HCT116 (cell line): ENCODE data around the gene USP16. TPM values are rescaled to one million over a fixed set of nuclear protein-coding genes. Genes with fewer than 3 reads are reported as not detected.

Source experiments
- ATAC-seq: fragments of 200-7000 bp; cut with Tn5 transposase; 2 replicates; pipeline ENCODE4 v1.9.1; 2020; ENCODE audit warnings: mild to moderate bottlenecking, moderate library complexity
- BruUV-seq: library from RNA; stranded (reverse); fragments of 400-500 nt; replicated peaks from 2 replicates; lab custom pipeline; 2021; lab: Mats Ljungman, UMichigan
- CTCF ChIA-PET: fragments of 300-600 bp; sonication (Branson Sonifier 250); formaldehyde crosslinking; loops from one replicate; lab custom pipeline; 2021; ENCODE audit warnings: antibody characterized with exemption; lab: Charles Lee
- POLR2A ChIA-PET: fragments of 300-600, 350-600 bp; sonication (Branson Sonifier 250); formaldehyde crosslinking; loops from one replicate; lab custom pipeline; 2021; ENCODE audit warnings: antibody characterized with exemption; lab: Charles Lee
- RAD21 ChIA-PET, 2 experiments: fragments of 300-600 bp; sonication (Branson Sonifier 250); formaldehyde crosslinking; loops; one replicate each; lab custom pipeline; 2023; ENCODE audit warnings: low total read pairs in 2 of 2; ENCODE audit not compliant: uncharacterized antibody in 2 of 2, unreplicated experiment in 2 of 2, low non-redundant PET in 1 of 2; lab: Charles Lee
- DNase-seq: peaks from one replicate; pipeline ENCODE4 v3.0.0-alpha.2; 2010; ENCODE audit warnings: low read depth, low spot score
- H2AFZ ChIP-seq: fragments of 200-600 bp; shearing (Covaris generic), sonication (generic); 2 replicates; pipeline ENCODE4 v1.6.1; 2017; ENCODE audit warnings: low read depth, mixed run types, mixed read lengths, antibody characterized with exemption, low read length; ENCODE audit not compliant: poor library complexity, severe bottlenecking
- H3K27ac ChIP-seq: 2 replicates; pipeline ENCODE4 v1.5.1; 2012; ENCODE audit warnings: low read depth, low read length
- H3K27me3 ChIP-seq: fragments of 200-600 bp; sonication (generic); 2 replicates; pipeline ENCODE4 v1.6.1; 2016; ENCODE audit warnings: mixed run types, low read length, mixed read lengths; ENCODE audit not compliant: insufficient read depth
- H3K36me3 ChIP-seq, 2 experiments: fragments of 200-500 bp in 1 of 2; fragments of 200-600 bp in 1 of 2; sonication (Bioruptor generic) in 1 of 2; sonication (generic) in 1 of 2; 2 replicates each; pipeline versions ENCODE4 v1.5.1 to v1.6.1; 2014 to 2016; ENCODE audit warnings: low read length in 2 of 2, inconsistent platforms in 1 of 2, mixed read lengths in 1 of 2, mixed run types in 1 of 2; ENCODE audit not compliant: insufficient read depth in 2 of 2, control insufficient read depth in 1 of 2
- H3K4me1 ChIP-seq, 2 experiments: fragments of 200-600 bp in 1 of 2; sonication (generic) in 1 of 2; 2 replicates each; pipeline versions ENCODE4 v1.5.1 to v1.6.1; 2012 to 2017; ENCODE audit warnings: low read length in 2 of 2, inconsistent platforms in 1 of 2, mild to moderate bottlenecking in 1 of 2, mixed read lengths in 1 of 2, mixed run types in 1 of 2, moderate library complexity in 1 of 2; ENCODE audit not compliant: insufficient read depth in 2 of 2, control insufficient read depth in 1 of 2
- H3K4me2 ChIP-seq: fragments of 200-600 bp; sonication (generic); 2 replicates; pipeline ENCODE4 v1.6.1; 2017; ENCODE audit warnings: mixed run types, low read length, mixed read lengths
- H3K4me3 ChIP-seq, 2 experiments: fragments of 200-600 bp in 1 of 2; sonication (generic) in 1 of 2; replicated peaks in 1 of 2; 2 replicates each; pipeline ENCODE4 v1.5.1; 2011 to 2016; ENCODE audit warnings: low read length in 2 of 2, control low read depth in 1 of 2, low read depth in 1 of 2, mild to moderate bottlenecking in 1 of 2, mixed read lengths in 1 of 2, mixed run types in 1 of 2
- H3K79me2 ChIP-seq: fragments of 200-600 bp; sonication (generic); 2 replicates; pipeline ENCODE4 v1.6.1; 2017; ENCODE audit warnings: mild to moderate bottlenecking, mixed run types, low read length, moderate library complexity, mixed read lengths; ENCODE audit not compliant: insufficient read depth
- H3K9ac ChIP-seq: fragments of 200-600 bp; sonication (generic); 2 replicates; pipeline ENCODE4 v1.6.1; 2016; ENCODE audit warnings: low read length, mixed read lengths
- H3K9me2 ChIP-seq: fragments of 200-600 bp; sonication (generic), shearing (Covaris generic); 2 replicates; pipeline ENCODE4 v1.6.1; 2017; ENCODE audit warnings: mixed run types, mild to moderate bottlenecking, moderate library complexity; ENCODE audit not compliant: insufficient read depth
- H3K9me3 ChIP-seq, 2 experiments: fragments of 200-500 bp in 1 of 2; fragments of 200-600 bp in 1 of 2; sonication (Bioruptor generic) in 1 of 2; sonication (generic) in 1 of 2; 2 replicates each; pipeline ENCODE4 v1.6.1; 2014 to 2017; ENCODE audit warnings: low read length in 2 of 2, mixed read lengths in 2 of 2, inconsistent platforms in 1 of 2, low read depth in 1 of 2, mild to moderate bottlenecking in 1 of 2, mixed run types in 1 of 2, moderate library complexity in 1 of 2; ENCODE audit not compliant: control insufficient read depth in 1 of 2, insufficient read depth in 1 of 2
- H4K20me1 ChIP-seq: fragments of 200-600 bp; sonication (generic), shearing (Covaris generic); 2 replicates; pipeline ENCODE4 v1.6.1; 2017; ENCODE audit warnings: mixed run types, mild to moderate bottlenecking, moderate library complexity; ENCODE audit not compliant: insufficient read depth
- CBX3 ChIP-seq: IDR thresholded peaks from 2 replicates; pipeline ENCODE4 v1.6.1; 2012; ENCODE audit warnings: low read depth
- POLR2A ChIP-seq: IDR thresholded peaks from 2 replicates; pipeline ENCODE4 v1.7.0; 2011; ENCODE audit warnings: borderline replicate concordance; ENCODE audit not compliant: insufficient read depth, insufficient read length; ENCODE audit errors: extremely low read depth
- POLR2AphosphoS5 ChIP-seq: IDR thresholded peaks from 2 replicates; pipeline ENCODE4 v1.6.1; 2011; ENCODE audit warnings: mild to moderate bottlenecking, low read depth, low read length, moderate library complexity
- RAD21 ChIP-seq: IDR thresholded peaks from 2 replicates; pipeline ENCODE4 v1.6.1; 2012; ENCODE audit warnings: low read depth, mild to moderate bottlenecking
- SP1 ChIP-seq: IDR thresholded peaks from 2 replicates; pipeline ENCODE4 v1.6.1; 2012; ENCODE audit warnings: low read depth
- SRF ChIP-seq: IDR thresholded peaks from 2 replicates; pipeline ENCODE4 v1.6.1; 2012; ENCODE audit warnings: low read depth
- YY1 ChIP-seq: IDR thresholded peaks from 2 replicates; pipeline ENCODE4 v1.6.1; 2011; ENCODE audit warnings: low read length, low read depth, moderate library complexity, mild to moderate bottlenecking; ENCODE audit not compliant: insufficient replicate concordance; ENCODE audit errors: extremely low read depth
- ZFX ChIP-seq: fragments of 450-650 bp; IDR thresholded peaks from 2 replicates; pipeline ENCODE4 v1.6.1; 2017
- ZNF274 ChIP-seq: fragments of 200-500 bp; sonication (Bioruptor generic); IDR thresholded peaks from 2 replicates; pipeline ENCODE4 v1.6.1; 2014; ENCODE audit warnings: mild to moderate bottlenecking, low read depth, low read length, inconsistent platforms
- intact Hi-C: fragments of 100-400 bp; cut with micrococcal nuclease; formaldehyde crosslinking; loops from 2 replicates; pipeline ENCODE4 v1.10.0; 2022
- total RNA-seq: library from RNA; stranded (reverse); gene quantifications from one replicate; pipeline ENCODE4 v1.2.1, GENCODE V29; 2021; ENCODE audit not compliant: unreplicated experiment
- TF ChIP-seq, protein P1 (sequence below): IDR thresholded peaks from 2 replicates; pipeline ENCODE4 v1.6.1; 2011; ENCODE audit warnings: mild to moderate bottlenecking, low read length, moderate library complexity; ENCODE audit not compliant: insufficient replicate concordance; ENCODE audit errors: extremely low read depth

USP16 gene
- total RNA-seq, 1 experiment from 2014 or later, result 35.9 TPM

DNA sequence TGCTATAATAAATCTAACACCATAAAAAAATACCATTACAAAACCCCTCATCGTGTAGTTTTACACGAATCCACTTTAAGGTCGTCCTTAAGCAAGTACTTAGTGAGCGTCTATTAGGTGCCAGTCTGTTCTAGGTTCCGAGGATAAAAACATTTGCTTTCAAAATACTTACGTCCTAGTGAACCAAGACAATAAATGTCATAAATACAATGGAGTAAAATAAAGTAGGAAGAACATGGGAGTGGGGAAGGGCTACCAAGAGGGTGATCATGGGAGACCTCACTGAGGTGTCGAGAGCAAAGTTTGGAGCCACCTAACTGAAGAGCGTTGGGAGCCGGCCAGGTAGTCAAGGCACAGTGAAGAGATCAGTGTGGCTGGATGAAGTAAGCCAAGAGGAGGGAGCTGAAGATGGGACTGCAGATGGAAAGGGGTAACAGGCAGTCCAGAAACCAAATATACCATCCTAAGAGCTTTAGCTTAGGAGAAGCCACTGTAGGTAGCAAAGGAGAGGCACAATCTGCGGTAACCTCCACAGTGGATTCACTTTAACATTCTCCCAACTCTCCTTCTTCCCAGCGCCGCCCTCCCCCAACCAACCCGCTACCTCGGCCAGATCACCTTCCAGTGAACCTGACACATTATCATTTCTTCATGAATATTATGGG, 32.5 kb upstream of the USP16 start:
- no peak for DNase-seq

More for the DNA sequence above, 32.5 kb upstream of the USP16 start:
- Histone ChIP-seq H2AFZ (no peak overlapping the region), H3K27me3 (no peaks in the 10 kb centered on the region), H3K4me1 (peaks cover 15 to 35% of the 10 kb centered on the region in 2 experiments), H3K9me2 (no peaks in the 10 kb centered on the region), H3K4me2 (peak overlapping the region; percentile 86), H4K20me1 (no peaks in the 10 kb centered on the region), H3K9ac (peak overlapping the region; percentile 84), H3K9me3 (no peaks in the 10 kb centered on the region), H3K79me2 (peaks cover 53% of the 10 kb centered on the region), H3K27ac (peak overlapping the region; percentile 76), H3K4me3 (peak overlapping the region; percentile 71 to 98), H3K36me3 (no peaks in the 10 kb centered on the region)
- CTCF ChIA-PET, result interaction anchor here (1.4 kb wide), 1 partner anchor 10 kb away, joined by 3 read pairs; no protein-coding TSS in a partner anchor
- BruUV-seq, result TSS peak; percentile 48
- POLR2A ChIA-PET, result interaction anchor here (0.8 to 1.8 kb wide), 2 partner anchors 11 to 27 kb away, joined by 6 to 30 read pairs; partner anchors contain the start of gene RWDD2B
- RAD21 ChIA-PET, result no interaction called here
- peak; percentile 11 for ATAC-seq
- intact Hi-C loops, result loop anchor here (2.0 kb wide), 1 partner anchor 33 kb away; the partner anchor contains the start of gene USP16
- TF ChIP-seq POLR2A (no peak), ZFX (no peak), YY1 (no peak), POLR2AphosphoS5 (no peak), ZNF274 (no peak), SP1 (no peak), CBX3 (no peak), SRF (no peak), RAD21 (no peak)
- TF ChIP-seq, protein P1, sequence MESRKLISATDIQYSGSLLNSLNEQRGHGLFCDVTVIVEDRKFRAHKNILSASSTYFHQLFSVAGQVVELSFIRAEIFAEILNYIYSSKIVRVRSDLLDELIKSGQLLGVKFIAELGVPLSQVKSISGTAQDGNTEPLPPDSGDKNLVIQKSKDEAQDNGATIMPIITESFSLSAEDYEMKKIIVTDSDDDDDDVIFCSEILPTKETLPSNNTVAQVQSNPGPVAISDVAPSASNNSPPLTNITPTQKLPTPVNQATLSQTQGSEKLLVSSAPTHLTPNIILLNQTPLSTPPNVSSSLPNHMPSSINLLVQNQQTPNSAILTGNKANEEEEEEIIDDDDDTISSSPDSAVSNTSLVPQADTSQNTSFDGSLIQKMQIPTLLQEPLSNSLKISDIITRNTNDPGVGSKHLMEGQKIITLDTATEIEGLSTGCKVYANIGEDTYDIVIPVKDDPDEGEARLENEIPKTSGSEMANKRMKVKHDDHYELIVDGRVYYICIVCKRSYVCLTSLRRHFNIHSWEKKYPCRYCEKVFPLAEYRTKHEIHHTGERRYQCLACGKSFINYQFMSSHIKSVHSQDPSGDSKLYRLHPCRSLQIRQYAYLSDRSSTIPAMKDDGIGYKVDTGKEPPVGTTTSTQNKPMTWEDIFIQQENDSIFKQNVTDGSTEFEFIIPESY, result no peak
